Liver (tissue), 3 donors: ENCODE measurements around the gene WDR82.

Experiments
- ATF3 ChIP-seq: IDR thresholded peaks from 2 replicates; pipeline ENCODE4 v1.6.1; 2016; ENCODE audit warnings: antibody characterized with exemption
- JUND ChIP-seq, 2 donors: IDR thresholded peaks; 2 replicates each; pipeline ENCODE4 v1.6.1; 2016; ENCODE audit warnings: antibody characterized with exemption in 2 of 2
- NR2F2 ChIP-seq: IDR thresholded peaks from 2 replicates; pipeline ENCODE4 v1.6.1; 2016; ENCODE audit warnings: antibody characterized with exemption
- RAD21 ChIP-seq, 2 donors: IDR thresholded peaks; 2 replicates each; pipeline ENCODE4 v1.6.1; 2016; ENCODE audit warnings: antibody characterized with exemption in 2 of 2, mild to moderate bottlenecking in 2 of 2
- RXRA ChIP-seq, 2 donors: IDR thresholded peaks; 2 replicates each; pipeline ENCODE4 v1.6.1; 2017 to 2018; ENCODE audit warnings: antibody characterized with exemption in 2 of 2, mild to moderate bottlenecking in 1 of 2
- SP1 ChIP-seq: IDR thresholded peaks from 2 replicates; pipeline ENCODE4 v1.6.1; 2018; ENCODE audit warnings: antibody characterized with exemption, mild to moderate bottlenecking
- TAF1 ChIP-seq: conservative IDR thresholded peaks from 2 replicates; pipeline ENCODE4 v1.6.1; 2016; ENCODE audit warnings: antibody characterized with exemption, mild to moderate bottlenecking
- YY1 ChIP-seq: IDR thresholded peaks from 2 replicates; pipeline ENCODE4 v1.6.1; 2016; ENCODE audit warnings: antibody characterized with exemption, mild to moderate bottlenecking
- TF ChIP-seq, protein P1 (sequence below): fragments of 150-350 bp; IDR thresholded peaks from 2 replicates; pipeline ENCODE4 v1.5.1; 2017; ENCODE audit warnings: improper control_type of control experiment, low read depth, low read length; ENCODE audit not compliant: missing input control
- TF ChIP-seq, protein P2 (sequence below): IDR thresholded peaks from 2 replicates; pipeline ENCODE4 v1.6.1; 2016; ENCODE audit warnings: antibody characterized with exemption
- TF ChIP-seq, protein P3 (sequence below): IDR thresholded peaks from 2 replicates; pipeline ENCODE4 v1.6.1; 2016; ENCODE audit warnings: antibody characterized with exemption, mild to moderate bottlenecking
- donor health status: healthy.
- donor health status: healthy.

DNA sequence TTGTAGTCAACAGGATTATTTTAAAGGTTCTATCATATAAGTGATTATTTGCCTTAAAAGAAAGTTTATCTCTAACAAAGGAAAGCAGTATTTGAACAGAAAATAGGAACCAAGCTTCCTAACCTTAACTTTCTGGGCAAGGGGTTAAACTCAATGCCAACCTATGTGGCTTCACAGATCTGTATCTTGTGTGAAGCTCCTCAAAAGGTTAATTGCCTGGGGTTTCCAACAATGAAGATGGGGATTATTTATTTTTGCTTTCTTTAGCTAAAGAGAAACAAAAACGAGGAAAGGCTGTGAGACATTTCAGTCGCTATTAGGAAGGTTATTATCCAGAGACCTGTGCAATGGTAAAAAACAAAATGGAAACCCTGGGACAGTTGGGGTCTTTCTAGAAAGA lies 1.1 kb upstream of the WDR82 start:
- TF ChIP-seq, protein P1, sequence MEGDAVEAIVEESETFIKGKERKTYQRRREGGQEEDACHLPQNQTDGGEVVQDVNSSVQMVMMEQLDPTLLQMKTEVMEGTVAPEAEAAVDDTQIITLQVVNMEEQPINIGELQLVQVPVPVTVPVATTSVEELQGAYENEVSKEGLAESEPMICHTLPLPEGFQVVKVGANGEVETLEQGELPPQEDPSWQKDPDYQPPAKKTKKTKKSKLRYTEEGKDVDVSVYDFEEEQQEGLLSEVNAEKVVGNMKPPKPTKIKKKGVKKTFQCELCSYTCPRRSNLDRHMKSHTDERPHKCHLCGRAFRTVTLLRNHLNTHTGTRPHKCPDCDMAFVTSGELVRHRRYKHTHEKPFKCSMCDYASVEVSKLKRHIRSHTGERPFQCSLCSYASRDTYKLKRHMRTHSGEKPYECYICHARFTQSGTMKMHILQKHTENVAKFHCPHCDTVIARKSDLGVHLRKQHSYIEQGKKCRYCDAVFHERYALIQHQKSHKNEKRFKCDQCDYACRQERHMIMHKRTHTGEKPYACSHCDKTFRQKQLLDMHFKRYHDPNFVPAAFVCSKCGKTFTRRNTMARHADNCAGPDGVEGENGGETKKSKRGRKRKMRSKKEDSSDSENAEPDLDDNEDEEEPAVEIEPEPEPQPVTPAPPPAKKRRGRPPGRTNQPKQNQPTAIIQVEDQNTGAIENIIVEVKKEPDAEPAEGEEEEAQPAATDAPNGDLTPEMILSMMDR: no peak
- TF ChIP-seq NR2F2 (no peak), TAF1 (no peak), RAD21 (IDR thresholded peaks at IDR 0.05) (no peak), JUND (IDR thresholded peaks at IDR 0.05) (no peak), YY1 (no peak), ATF3 (no peak), SP1 (no peak), RXRA (IDR thresholded peaks at IDR 0.05) (no peak)
- TF ChIP-seq, protein P2, sequence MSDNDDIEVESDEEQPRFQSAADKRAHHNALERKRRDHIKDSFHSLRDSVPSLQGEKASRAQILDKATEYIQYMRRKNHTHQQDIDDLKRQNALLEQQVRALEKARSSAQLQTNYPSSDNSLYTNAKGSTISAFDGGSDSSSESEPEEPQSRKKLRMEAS: no peak
- TF ChIP-seq, protein P3, sequence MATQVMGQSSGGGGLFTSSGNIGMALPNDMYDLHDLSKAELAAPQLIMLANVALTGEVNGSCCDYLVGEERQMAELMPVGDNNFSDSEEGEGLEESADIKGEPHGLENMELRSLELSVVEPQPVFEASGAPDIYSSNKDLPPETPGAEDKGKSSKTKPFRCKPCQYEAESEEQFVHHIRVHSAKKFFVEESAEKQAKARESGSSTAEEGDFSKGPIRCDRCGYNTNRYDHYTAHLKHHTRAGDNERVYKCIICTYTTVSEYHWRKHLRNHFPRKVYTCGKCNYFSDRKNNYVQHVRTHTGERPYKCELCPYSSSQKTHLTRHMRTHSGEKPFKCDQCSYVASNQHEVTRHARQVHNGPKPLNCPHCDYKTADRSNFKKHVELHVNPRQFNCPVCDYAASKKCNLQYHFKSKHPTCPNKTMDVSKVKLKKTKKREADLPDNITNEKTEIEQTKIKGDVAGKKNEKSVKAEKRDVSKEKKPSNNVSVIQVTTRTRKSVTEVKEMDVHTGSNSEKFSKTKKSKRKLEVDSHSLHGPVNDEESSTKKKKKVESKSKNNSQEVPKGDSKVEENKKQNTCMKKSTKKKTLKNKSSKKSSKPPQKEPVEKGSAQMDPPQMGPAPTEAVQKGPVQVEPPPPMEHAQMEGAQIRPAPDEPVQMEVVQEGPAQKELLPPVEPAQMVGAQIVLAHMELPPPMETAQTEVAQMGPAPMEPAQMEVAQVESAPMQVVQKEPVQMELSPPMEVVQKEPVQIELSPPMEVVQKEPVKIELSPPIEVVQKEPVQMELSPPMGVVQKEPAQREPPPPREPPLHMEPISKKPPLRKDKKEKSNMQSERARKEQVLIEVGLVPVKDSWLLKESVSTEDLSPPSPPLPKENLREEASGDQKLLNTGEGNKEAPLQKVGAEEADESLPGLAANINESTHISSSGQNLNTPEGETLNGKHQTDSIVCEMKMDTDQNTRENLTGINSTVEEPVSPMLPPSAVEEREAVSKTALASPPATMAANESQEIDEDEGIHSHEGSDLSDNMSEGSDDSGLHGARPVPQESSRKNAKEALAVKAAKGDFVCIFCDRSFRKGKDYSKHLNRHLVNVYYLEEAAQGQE: no peak
